Neural cell (in vitro differentiated cells): ENCODE results near the gene KCNIP4. TPM values are rescaled to one million over a fixed set of nuclear protein-coding genes. Genes with fewer than 3 reads are reported as not detected.

Experiments used
- H2AFZ ChIP-seq: fragments of 200-600, 300-800 bp; sonication (generic), shearing (Covaris generic); 2 replicates; pipeline ENCODE4 v1.6.0; 2014; ENCODE audit warnings: low read depth, mild to moderate bottlenecking, antibody characterized with exemption, low read length, moderate library complexity
- H3F3A ChIP-seq: fragments of 200-600 bp; shearing (Covaris generic); 2 replicates; pipeline ENCODE4 v1.6.1; 2016; ENCODE audit warnings: mild to moderate bottlenecking, moderate library complexity, mixed read lengths, antibody characterized with exemption, low read length; ENCODE audit not compliant: insufficient read depth, poor library complexity, severe bottlenecking
- H3K27ac ChIP-seq: fragments of 200-600, 300-800 bp; sonication (generic), shearing (Covaris generic); 2 replicates; pipeline ENCODE4 v1.5.1; 2014; ENCODE audit warnings: mild to moderate bottlenecking, low read length, moderate library complexity
- H3K27me3 ChIP-seq: fragments of 300-800, 200-600 bp; sonication (generic), shearing (Covaris generic); 2 replicates; pipeline ENCODE4 v1.6.0; 2014; ENCODE audit warnings: mild to moderate bottlenecking, low read depth, low read length, moderate library complexity; ENCODE audit not compliant: insufficient read depth
- H3K36me3 ChIP-seq: fragments of 300-800, 200-600 bp; sonication (generic), shearing (Covaris generic); 2 replicates; pipeline ENCODE4 v1.5.1; 2014; ENCODE audit warnings: mild to moderate bottlenecking, antibody characterized with exemption, low read length, moderate library complexity; ENCODE audit not compliant: insufficient read depth
- H3K4me2 ChIP-seq: fragments of 300-800, 200-600 bp; sonication (generic), shearing (Covaris generic); 2 replicates; pipeline ENCODE4 v1.6.0; 2014; ENCODE audit warnings: mild to moderate bottlenecking, low read length
- H3K4me3 ChIP-seq: fragments of 300-800, 200-600 bp; sonication (generic), shearing (Covaris generic); 2 replicates; pipeline ENCODE4 v1.5.1; 2014; ENCODE audit warnings: mild to moderate bottlenecking, low read length, moderate library complexity
- H3K79me2 ChIP-seq: fragments of 200-600 bp; shearing (Covaris generic); replicated peaks from 2 replicates; pipeline ENCODE4 v1.6.0; 2014; ENCODE audit warnings: mild to moderate bottlenecking, low read length, moderate library complexity; ENCODE audit not compliant: insufficient read depth
- H3K9ac ChIP-seq: fragments of 300-800, 200-600 bp; sonication (generic), shearing (Covaris generic); 2 replicates; pipeline ENCODE4 v1.6.1; 2016; ENCODE audit warnings: mild to moderate bottlenecking, low read length, mixed read lengths
- H3K9me2 ChIP-seq: fragments of 200-600 bp; shearing (Covaris generic); 2 replicates; pipeline ENCODE4 v1.6.1; 2016; ENCODE audit warnings: mild to moderate bottlenecking, low read length, mixed read lengths; ENCODE audit not compliant: insufficient read depth
- H3K9me3 ChIP-seq: fragments of 200-600, 300-800 bp; sonication (generic), shearing (Covaris generic); 2 replicates; pipeline ENCODE4 v1.6.1; 2016; ENCODE audit warnings: mild to moderate bottlenecking, mixed run types, low read length, moderate library complexity, mixed read lengths
- H4K20me1 ChIP-seq: fragments of 200-600 bp; shearing (Covaris generic); 2 replicates; pipeline ENCODE4 v1.6.1; 2016; ENCODE audit warnings: mild to moderate bottlenecking, mixed run types; ENCODE audit not compliant: insufficient read depth
- CTCF ChIP-seq: fragments of 450-650 bp; IDR thresholded peaks from 2 replicates; pipeline ENCODE4 v1.5.1; 2014; ENCODE audit warnings: antibody characterized with exemption, mild to moderate bottlenecking, moderate library complexity; ENCODE audit not compliant: poor library complexity, severe bottlenecking
- EP300 ChIP-seq: fragments of 450-650 bp; conservative IDR thresholded peaks from 2 replicates; pipeline ENCODE4 v1.6.1; 2014; ENCODE audit warnings: antibody characterized with exemption, mild to moderate bottlenecking, moderate library complexity; ENCODE audit not compliant: poor library complexity, severe bottlenecking
- EZH2 ChIP-seq: fragments of 200-600, 300-800 bp; shearing (Covaris generic), sonication (generic); IDR thresholded peaks from 2 replicates; pipeline ENCODE4 v1.6.1; 2014; ENCODE audit warnings: antibody characterized with exemption, low read length, borderline replicate concordance, mild to moderate bottlenecking; ENCODE audit not compliant: insufficient read depth, poor library complexity, severe bottlenecking
- MXI1 ChIP-seq: fragments of 450-650 bp; conservative IDR thresholded peaks from 2 replicates; pipeline ENCODE4 v1.6.1; 2014; ENCODE audit warnings: antibody characterized with exemption, mild to moderate bottlenecking; ENCODE audit not compliant: poor library complexity, severe bottlenecking
- POLR2AphosphoS5 ChIP-seq: IDR thresholded peaks from 2 replicates; pipeline ENCODE4 v1.6.1; 2012
- RAD21 ChIP-seq: fragments of 450-650 bp; conservative IDR thresholded peaks from 2 replicates; pipeline ENCODE4 v1.6.1; 2014; ENCODE audit warnings: antibody characterized with exemption, mild to moderate bottlenecking, moderate library complexity
- REST ChIP-seq: IDR thresholded peaks from 2 replicates; pipeline ENCODE4 v1.6.1; 2012; ENCODE audit warnings: borderline replicate concordance
- SMC3 ChIP-seq: fragments of 450-650 bp; conservative IDR thresholded peaks from 2 replicates; pipeline ENCODE4 v1.6.1; 2014; ENCODE audit warnings: antibody characterized with exemption, mild to moderate bottlenecking, moderate library complexity; ENCODE audit not compliant: poor library complexity
- TAF1 ChIP-seq: IDR thresholded peaks from 2 replicates; pipeline ENCODE4 v1.6.1; 2012; ENCODE audit warnings: low read depth
- polyA plus RNA-seq: library from polyadenylated mRNA; depleted of rRNA; stranded (reverse); fragments of >200 nt; gene quantifications from 2 replicates; pipeline ENCODE4 v1.2.3, GENCODE V29; 2014

Gene KCNIP4
- polyA plus RNA-seq, 1 donor from 2014 or later = 22.8 TPM

GRCh38 chr4:21991050-21991449, 42.5 kb upstream of the KCNIP4 start:
- Histone ChIP-seq H3K4me3 (no peak overlapping the region), H3K9ac (no peak overlapping the region), H3K9me2 (no peaks in the 10 kb centered on the region), H4K20me1 (no peaks in the 10 kb centered on the region), H3K27ac (no peak overlapping the region), H2AFZ (no peak overlapping the region), H3K27me3 (no peaks in the 10 kb centered on the region), H3F3A (no peaks in the 10 kb centered on the region), H3K4me2 (no peak overlapping the region), H3K36me3 (no peaks in the 10 kb centered on the region), H3K9me3 (no peaks in the 10 kb centered on the region), H3K79me2 (no peaks in the 10 kb centered on the region)
- TF ChIP-seq REST (no peak), MXI1 (no peak), POLR2AphosphoS5 (no peak), TAF1 (no peak), SMC3 (no peak), EP300 (no peak), EZH2 (no peak), CTCF (no peak), RAD21 (no peak)

GRCh38 chr4:21989351-21989750, 40.8 kb upstream of the KCNIP4 start:
- Histone ChIP-seq H3K27me3 (no peaks in the 10 kb centered on the region), H4K20me1 (no peaks in the 10 kb centered on the region), H3K9ac (no peak overlapping the region), H2AFZ (no peak overlapping the region), H3K4me3 (no peak overlapping the region), H3K79me2 (no peaks in the 10 kb centered on the region), H3K36me3 (no peaks in the 10 kb centered on the region), H3K9me3 (no peaks in the 10 kb centered on the region), H3K4me2 (no peak overlapping the region), H3K27ac (no peak overlapping the region), H3K9me2 (no peaks in the 10 kb centered on the region), H3F3A (no peaks in the 10 kb centered on the region)
- no peak for TF ChIP-seq POLR2AphosphoS5
- TF ChIP-seq REST = no peak
- TF ChIP-seq TAF1 = no peak
- no peak for TF ChIP-seq SMC3
- TF ChIP-seq EZH2 = no peak
- no peak for TF ChIP-seq MXI1
- TF ChIP-seq EP300 = no peak
- TF ChIP-seq CTCF = no peak
- no peak for TF ChIP-seq RAD21
